HK-2 (cell line): ENCODE results near the gene ANKRD40CL.
"Not testable (repeated sequence)": the region's sequence is repeated elsewhere in the genome, so short reads cannot be mapped to it uniquely, and the experiment has no call there.

ENCODE experiments used
- DNase-seq: peaks from one replicate; pipeline ENCODE4 v3.0.0-alpha.2; 2018; ENCODE audit not compliant: unreplicated experiment

Gene ANKRD40CL

GRCh38 chr17:50767446-50767845 lies at the start of gene ANKRD40CL:
Gene ANKRD40CL (minus strand): TSS chr17:50767518. CDS start chr17:50766913, 605 bp downstream.
- no peak for DNase-seq

DNA sequence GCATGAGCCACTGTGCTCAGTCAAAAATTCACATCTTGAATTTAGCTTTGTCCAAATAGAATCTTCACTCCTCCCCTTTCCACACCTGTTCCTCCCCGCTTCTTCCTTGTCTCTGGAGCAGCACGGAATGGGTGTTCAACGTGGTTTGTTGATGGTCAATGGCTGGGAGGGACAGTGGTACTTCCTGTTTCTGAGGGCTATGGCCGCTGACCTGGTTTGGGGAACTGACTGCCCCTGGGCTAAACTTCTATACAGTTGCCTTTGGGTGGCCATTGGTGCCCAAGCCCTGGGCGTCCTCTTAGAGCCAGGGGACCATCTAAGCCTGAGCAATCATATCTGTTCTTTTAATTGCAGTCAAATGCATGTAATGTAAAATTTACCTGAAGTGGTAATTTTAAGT lies 49.0 kb upstream of the ANKRD40CL start:
- DNase-seq: no peak

DNA sequence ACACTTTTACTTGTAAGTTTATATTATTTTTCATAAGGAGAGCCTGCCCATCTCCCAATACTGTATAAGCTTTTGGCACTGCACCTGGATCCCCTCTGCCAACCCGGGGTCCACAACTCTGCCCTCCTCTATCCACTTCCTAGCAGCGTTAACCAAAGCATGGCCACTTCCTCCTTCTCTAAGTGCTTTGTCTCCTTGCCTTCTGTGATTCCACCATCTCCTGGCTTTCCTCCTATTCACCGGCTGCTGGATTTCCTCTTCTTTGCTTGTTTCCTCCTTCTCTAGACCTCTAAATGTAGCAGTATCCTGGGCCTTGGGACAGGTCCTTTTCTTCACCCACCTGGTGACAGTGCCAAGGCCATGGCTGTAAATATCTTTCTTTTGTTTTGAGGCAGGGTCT lies 48.1 kb upstream of the ANKRD40CL start:
- no peak for DNase-seq

GRCh38 chr17:50813583-50813982 lies 46.3 kb upstream of the ANKRD40CL start:
- no peak for DNase-seq

DNA sequence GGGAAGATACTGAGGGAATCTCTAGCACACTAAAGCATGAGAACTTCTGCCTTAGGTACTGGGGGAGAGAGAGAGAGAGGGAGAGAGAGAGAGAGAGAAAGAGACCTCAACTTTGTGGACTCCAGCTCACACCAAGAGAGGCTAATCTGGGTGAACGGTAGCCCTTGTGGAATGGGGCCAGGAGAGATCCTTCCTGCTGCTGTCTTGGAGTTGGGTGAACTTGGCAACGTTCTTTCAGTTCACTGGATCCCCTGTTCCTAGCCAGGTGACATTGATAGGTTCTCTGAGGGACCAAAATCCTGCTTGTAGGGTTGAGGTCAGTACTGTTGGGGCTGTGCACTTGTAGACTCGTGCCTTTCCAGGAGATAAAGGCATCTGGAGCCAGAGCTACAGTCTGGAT lies 41.6 kb upstream of the ANKRD40CL start:
- DNase-seq: no peak

GRCh38 chr17:50808413-50808812 lies 41.1 kb upstream of the ANKRD40CL start:
- DNase-seq: no peak

DNA sequence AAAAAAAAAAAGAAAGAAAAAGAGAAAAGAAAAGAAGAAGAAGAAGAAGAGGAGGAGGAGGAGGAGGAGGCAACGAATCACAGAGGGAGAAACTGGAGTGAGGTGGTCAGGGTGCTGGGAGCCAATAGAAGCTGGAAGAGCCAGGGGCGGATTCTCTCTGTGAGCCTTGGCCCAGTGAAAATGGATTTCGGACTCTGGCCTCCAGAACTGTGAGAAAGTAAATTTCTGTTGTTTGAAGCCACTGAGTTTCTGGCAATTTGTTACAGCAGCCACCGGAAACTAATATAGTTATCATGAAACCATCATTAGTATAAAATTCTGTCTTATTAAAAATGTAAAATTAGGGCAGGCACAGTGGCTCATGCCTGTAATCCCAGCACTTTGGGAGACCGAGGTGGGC lies 40.4 kb upstream of the ANKRD40CL start:
- no peak for DNase-seq

- no peak for DNase-seq
Measured at GRCh38 chr17:50807009-50807408, 39.7 kb upstream of the ANKRD40CL start.

DNA sequence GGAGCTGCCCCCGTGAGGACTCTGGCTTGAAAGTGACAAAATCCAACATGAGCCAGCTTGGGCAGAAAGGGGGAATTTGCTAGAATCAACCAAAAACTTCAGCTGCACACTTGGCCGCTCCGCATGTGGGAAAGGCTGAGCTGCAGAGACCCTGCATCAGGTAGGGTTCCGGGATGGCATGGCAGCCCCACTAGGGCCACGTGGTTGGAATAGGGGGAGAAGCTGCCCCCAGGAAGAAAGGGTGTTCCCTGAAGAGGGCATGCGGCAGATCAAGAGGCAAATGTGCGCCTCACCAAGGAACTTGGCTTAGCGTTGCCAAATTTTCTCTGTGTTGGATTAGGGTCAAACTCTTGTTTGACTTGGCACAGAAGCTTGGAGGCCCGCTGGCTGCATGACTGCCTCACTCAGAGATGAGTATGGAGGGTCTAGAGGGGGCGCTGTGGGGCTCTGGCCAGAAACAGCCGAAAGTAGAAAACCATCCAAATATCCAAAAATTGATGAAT lies 38.9 kb upstream of the ANKRD40CL start:
- no peak for DNase-seq

DNA sequence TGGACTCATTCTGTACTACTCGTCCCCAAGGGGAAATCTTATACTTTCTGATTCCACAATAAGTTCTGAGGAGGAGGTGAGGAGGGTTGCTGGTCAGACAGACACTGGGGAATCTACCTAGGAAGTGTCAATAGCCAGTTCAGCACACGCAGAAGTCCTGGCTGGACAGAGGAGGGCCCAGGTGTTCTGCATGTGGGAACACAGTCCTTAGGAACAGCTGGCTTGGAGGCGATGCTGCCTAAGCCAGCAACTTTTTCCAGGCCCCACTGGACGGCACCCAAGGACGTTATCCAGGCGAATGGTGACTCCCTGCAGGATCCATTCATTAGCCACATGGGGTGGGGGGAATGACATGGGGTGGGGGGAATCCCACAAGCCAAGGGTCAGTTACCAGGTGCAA lies 38.2 kb upstream of the ANKRD40CL start:
- no peak for DNase-seq

DNA sequence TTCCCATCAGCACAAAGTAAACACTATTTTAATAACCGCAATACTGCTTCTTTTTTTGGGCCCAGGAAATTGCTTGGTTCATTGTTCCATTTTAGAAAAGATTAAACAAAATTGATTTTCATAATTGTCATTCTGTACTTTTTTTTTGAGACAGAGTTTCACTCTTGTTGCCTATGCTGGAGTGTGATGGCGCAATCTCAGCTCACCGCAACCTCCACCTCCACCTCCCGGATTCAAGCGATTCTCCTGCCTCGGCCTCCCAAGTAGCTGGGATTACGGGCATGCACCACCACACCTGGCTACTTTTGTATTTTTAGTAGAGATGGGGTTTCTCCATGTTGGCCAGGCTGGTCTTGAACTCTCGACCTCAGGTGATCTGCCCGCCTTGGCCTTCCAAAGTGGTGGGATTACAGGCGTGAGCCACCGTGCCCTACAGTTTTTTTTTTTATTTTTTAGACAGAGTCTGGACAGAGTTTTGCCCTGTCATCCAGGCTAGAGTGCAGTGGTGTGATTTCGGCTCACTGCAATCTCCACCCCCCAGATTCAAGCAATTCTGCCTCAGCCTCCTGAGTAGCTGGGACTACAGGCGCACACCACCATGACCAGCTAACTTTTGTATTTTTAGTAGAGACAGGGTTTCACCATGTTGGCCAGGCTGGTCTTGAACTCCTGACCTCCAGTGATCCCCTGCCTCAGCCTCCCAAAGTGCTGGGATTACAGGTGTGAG lies 37.6 kb upstream of the ANKRD40CL start:
- not testable (repeated sequence) for DNase-seq

DNA sequence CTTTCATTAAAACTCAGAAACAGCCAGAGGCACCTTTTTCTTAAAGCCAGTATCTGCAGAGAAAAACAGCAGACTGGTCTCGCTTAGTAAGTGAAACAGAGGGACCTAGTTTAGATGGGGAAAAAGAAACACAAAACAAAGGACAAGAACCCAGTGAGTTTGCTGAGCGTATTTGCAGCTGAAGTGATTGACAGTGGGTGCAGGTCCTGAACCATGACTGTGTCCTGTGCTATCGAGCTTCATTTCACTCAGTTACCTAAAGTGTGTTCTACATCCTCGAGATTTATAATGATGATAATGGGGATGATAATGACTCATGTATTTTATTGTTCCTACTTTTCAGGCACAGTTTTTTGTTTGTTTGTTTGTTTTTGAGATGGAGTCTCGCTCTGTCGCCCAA lies 36.4 kb upstream of the ANKRD40CL start:
- DNase-seq: no peak

GRCh38 chr17:50802609-50803571 lies 35.6 kb upstream of the ANKRD40CL start:
- no peak for DNase-seq

- no peak for DNase-seq
Measured at GRCh38 chr17:50800196-50800700, 32.9 kb upstream of the ANKRD40CL start.

DNA sequence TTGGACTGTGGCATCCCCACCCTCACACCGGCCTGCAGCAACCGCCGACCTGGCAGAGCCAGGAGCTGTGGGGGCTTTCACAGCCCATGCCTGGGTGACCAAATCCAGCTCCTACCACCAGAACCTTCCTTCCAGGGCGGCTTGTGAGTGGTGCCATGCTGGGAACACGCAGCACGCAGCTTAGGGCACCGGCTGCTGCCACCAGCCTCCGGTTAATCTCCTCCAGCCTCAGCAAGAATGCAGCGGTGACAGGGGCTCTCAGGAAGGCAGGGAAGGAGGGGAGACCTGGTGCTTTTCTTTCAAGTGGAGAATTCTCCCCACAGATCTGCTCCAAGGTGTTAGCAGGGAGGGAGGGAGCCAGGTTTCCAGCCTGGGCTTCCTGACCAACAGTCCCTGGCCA lies 32.3 kb upstream of the ANKRD40CL start:
- DNase-seq: no peak

- no peak for DNase-seq
Measured at GRCh38 chr17:50798424-50799288, 31.3 kb upstream of the ANKRD40CL start.

DNA sequence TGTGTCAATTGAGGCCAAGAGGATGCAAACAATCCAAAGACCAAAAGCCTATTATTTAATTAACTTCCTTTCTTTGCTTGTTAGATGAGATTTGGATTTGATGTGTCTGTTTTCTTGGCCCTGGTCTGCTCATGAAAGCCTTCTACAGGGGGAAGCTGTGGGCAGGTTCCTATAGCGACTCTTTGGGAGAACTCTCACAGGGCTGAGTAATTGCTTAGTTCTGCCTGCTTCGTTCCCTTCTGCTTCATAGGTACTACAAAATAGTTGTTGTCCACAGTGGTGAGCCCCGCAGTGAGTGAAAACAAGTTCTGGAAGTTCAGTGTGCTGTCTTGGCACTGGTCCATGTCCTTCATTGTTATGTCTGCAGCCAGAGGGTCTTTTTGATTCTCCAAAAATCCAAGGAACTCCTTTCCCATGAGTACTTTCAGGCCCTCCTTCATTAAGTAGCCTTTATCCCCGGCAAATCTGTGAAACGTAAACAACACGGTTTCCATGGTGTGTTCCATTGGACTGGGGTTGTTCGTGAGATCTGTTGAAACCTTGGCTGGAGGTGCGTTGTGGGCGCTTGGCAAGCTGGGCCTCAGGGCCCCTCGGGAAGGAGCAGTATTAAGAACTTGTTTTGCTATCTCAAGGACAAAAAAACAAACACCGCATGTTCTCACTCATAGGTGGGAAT lies 30.0 kb upstream of the ANKRD40CL start:
- no peak for DNase-seq

GRCh38 chr17:50794361-50794760 lies 27.0 kb upstream of the ANKRD40CL start:
- DNase-seq: no peak

GRCh38 chr17:50793007-50793406 lies 25.7 kb upstream of the ANKRD40CL start:
- no peak for DNase-seq

DNA sequence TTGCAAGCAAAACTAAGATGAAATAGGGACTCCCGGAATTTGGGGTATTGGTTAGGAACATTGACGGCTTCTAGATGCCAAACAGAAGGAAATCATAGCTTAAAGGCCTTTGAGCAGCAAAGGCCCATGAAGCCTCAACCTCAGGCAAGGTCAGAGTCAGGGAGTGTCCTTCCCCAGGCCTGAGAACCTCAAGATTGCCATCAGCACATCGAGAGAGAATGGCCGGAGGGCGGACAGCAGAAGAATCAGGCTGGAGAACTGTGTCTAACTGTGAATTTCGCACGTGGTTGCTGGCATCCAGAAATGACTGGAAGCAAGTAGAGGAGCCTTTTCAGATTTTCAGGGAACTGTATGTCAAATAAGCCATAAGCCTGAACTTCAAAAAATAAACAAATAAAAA lies 24.8 kb upstream of the ANKRD40CL start:
- DNase-seq: no peak

GRCh38 chr17:50790618-50791017 lies 23.3 kb upstream of the ANKRD40CL start:
- no peak for DNase-seq
